ENCODE data around the gene BRINP3.

Gene BRINP3

DNA sequence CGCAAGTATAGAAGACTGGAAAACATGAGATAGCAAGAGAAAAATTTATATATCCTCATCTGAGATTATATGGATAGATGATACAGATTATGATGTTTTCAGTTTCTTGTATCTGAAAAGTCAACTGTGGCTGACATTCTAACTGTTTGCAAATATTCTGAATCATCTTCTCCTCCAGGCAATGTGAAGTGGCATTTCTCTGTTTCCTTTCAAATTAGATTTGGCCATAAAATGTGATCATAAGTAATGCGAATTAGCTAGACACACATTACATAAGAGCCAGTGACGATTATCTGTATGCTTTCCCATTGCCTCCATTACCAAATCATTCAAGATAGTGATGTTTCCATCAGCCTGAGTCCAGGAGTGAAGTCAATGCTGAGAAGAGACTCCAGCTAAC is 265.2 kb downstream of the BRINP3 start:
- peak overlapping the region; percentile 1; the same call in 1 of the 2 replicates for H3K27ac ChIP-seq
- TF ChIP-seq CTCF (IDR thresholded peaks at IDR 0.05), result no peak
- TF ChIP-seq ZFX (IDR thresholded peaks at IDR 0.05; ENCODE audit: borderline replicate concordance), result no peak

DNA sequence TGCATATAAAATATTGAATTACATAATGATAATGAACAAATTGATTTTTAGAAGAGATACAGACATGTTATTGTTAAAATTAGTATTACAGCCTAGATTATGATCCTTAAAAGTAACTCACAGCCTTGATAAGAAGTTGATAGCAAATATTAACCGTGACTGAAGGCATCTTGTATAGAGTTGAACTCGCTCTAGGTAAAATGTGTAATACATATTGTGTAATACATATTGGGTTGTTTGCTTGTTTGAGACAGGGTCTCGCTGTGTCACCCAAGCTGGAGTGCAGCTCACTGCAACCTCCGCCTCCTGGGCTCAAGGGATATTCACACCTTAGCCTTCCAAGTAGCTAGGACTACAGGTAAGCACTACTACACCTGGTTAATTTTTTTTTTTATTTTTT is 269.9 kb downstream of the BRINP3 start:
- no peak overlapping the region for H3K27ac ChIP-seq
- TF ChIP-seq CTCF (IDR thresholded peaks at IDR 0.05) (no peak), ZFX (IDR thresholded peaks at IDR 0.05; ENCODE audit: borderline replicate concordance) (no peak)

GRCh38 chr1:190205713-190206112 is 272.0 kb downstream of the BRINP3 start:
- no peak overlapping the region for H3K27ac ChIP-seq
- no peak for TF ChIP-seq CTCF (IDR thresholded peaks at IDR 0.05)
- TF ChIP-seq ZFX (IDR thresholded peaks at IDR 0.05; ENCODE audit: borderline replicate concordance), result no peak

GRCh38 chr1:190196020-190196419 is 281.6 kb downstream of the BRINP3 start:
- no peak for TF ChIP-seq ZFX (IDR thresholded peaks at IDR 0.05; ENCODE audit: borderline replicate concordance)
- no peak for TF ChIP-seq CTCF (IDR thresholded peaks at IDR 0.05)
- H3K27ac ChIP-seq, result no peak overlapping the region

GRCh38 chr1:190193508-190194115 is 284.1 kb downstream of the BRINP3 start:
- no peak for TF ChIP-seq CTCF (IDR thresholded peaks at IDR 0.05)
- no peak for TF ChIP-seq ZFX (IDR thresholded peaks at IDR 0.05; ENCODE audit: borderline replicate concordance)
- H3K27ac ChIP-seq, result no peak overlapping the region

DNA sequence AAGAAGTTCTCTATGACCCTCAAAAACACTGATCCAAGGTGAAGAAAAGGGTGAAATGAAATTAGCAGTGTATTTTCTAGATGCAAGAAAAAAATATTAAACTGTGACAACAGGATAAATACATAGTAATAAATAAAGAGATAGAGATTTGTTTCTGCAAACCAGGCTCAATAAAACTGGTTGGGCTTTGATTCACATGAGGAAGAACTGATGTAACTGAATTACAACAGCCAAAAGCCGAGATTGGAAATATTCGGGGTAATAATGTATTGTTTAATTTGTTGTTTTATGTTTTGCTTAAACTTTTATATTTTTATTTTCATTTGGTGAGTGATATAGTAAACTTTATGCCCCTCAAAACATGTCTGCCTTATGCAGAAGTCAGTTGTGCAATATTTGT is 285.0 kb downstream of the BRINP3 start:
- TF ChIP-seq ZFX (IDR thresholded peaks at IDR 0.05; ENCODE audit: borderline replicate concordance) (no peak), CTCF (IDR thresholded peaks at IDR 0.05) (no peak)
- no peak overlapping the region for H3K27ac ChIP-seq

GRCh38 chr1:190183588-190183987 is 294.1 kb downstream of the BRINP3 start:
- H3K27ac ChIP-seq, result no peak overlapping the region
- TF ChIP-seq CTCF (IDR thresholded peaks at IDR 0.05) (no peak), ZFX (IDR thresholded peaks at IDR 0.05; ENCODE audit: borderline replicate concordance) (no peak)
